Stimulated activated CD4-positive, alpha-beta T cell treated with anti-CD3 and anti-CD28 coated beads, Interleukin-1b, Interleukin-23, amount 100 ng/mL, for 48 hours (primary cell): ENCODE data around the gene FAF2.
"Not testable (repeated sequence)": the region's sequence is repeated elsewhere in the genome, so short reads cannot be mapped to it uniquely, and the experiment has no call there.

Experiments
- DNase-seq: peaks from one replicate; pipeline ENCODE4 v3.0.0-alpha.2; 2020

Gene FAF2

DNA sequence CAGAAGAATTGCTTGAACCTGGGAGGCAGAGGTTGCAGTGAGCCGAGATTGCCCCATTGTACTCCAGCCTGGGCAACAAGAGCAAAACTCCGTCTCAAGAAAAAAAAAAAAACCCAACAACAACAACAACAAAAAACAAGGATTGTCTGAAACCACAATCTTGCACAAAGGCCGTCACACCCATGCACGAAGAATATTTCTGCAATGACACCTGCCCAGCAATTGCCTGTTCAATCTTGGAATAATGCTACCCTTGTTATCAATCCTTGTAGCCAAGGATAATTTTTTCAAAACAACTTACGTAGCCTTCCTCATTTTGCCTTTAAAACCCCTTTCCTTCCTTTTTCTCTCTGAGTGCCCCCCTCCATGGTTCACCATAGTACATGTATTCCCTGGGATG, 28.1 kb upstream of the FAF2 start:
- no peak for DNase-seq

- DNase-seq, result no peak
These were observed 27.1 kb upstream of the FAF2 start for GRCh38 chr5:176420972-176421544.

- DNase-seq, result no peak
These were observed 24.0 kb upstream of the FAF2 start for GRCh38 chr5:176424181-176424580.

DNA sequence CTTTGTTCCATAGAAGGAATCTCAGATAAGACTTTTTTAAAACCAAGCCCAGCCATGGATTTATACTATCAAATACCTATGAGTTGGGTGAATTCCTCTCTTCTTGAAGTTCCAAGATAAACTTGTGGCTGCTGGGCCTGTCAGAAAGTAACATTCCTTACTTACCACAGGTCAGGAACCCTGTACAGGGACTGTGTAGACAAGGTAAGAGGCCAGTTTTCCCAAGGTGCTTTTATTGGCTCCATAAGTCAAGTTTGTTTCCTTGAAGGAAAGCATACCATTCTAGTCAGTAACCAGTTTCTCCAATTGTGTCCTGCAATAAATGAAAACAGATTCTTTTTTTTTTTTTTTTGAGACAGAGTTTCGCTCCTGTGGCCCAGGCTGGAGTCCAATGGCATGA, 23.0 kb upstream of the FAF2 start:
- no peak for DNase-seq

GRCh38 chr5:176425791-176426190, 22.4 kb upstream of the FAF2 start:
- no peak for DNase-seq

DNA sequence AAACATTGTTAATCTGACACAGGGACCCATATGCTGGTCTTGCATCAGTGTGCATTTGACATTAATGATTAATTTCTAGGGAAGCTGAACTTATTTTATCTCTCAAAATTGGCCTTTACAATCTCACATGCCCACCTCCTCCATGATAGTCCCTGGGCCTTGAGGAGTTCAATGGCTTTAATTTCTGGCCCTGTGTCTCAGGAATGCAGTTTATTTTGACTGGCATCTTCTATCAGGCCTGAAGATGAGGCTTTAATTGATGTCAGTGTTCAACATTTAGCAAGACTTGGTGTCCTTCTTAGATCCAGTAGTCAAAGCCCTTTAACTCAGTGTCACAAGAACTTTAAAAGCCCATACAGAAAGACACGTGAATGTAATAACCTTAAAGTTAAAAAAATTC, 21.3 kb upstream of the FAF2 start:
- no peak for DNase-seq

DNA sequence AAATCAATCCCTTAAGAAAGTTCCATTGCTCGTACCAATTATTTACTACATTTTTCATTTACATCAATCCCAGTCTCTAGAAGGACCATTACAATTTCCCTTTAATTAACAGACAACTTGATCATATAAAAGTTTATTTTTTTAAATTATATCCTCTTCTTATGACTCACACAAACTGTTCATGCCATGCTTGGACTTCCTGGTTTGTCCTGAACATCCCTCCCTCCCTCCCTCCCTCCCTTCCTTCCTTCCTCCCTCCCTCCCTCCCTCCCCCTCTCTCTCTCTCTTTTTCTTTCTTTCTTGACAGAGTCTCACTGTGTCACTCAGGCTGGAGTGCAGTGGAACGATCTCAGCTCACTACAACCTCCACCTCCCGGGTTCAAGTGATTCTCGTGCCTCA, 20.2 kb upstream of the FAF2 start:
- DNase-seq, result no peak

DNA sequence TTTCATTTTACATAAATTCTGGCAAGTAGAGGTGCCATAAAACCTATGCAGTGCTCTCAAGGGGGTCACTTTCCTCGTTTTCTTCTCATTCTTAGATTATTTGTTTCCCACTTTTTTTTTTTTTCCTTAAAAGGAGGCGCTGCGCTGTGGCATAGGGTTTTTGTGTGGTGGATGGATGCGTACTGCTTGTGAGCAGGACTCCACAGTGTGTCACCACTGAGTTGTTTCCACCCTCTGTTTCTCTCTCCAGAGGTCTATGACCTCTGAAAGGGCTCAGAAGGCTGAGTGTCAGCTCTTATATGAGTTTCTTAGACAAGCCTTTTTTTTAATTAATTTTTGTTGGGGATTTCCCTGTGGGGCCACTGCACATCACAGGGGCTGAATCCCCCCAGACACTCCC, 18.2 kb upstream of the FAF2 start:
- DNase-seq, result no peak

- DNase-seq, result no peak
These were observed 15.5 kb upstream of the FAF2 start for GRCh38 chr5:176432707-176433106.

- DNase-seq, result no peak
These were observed 11.5 kb upstream of the FAF2 start for GRCh38 chr5:176436656-176437055.

DNA sequence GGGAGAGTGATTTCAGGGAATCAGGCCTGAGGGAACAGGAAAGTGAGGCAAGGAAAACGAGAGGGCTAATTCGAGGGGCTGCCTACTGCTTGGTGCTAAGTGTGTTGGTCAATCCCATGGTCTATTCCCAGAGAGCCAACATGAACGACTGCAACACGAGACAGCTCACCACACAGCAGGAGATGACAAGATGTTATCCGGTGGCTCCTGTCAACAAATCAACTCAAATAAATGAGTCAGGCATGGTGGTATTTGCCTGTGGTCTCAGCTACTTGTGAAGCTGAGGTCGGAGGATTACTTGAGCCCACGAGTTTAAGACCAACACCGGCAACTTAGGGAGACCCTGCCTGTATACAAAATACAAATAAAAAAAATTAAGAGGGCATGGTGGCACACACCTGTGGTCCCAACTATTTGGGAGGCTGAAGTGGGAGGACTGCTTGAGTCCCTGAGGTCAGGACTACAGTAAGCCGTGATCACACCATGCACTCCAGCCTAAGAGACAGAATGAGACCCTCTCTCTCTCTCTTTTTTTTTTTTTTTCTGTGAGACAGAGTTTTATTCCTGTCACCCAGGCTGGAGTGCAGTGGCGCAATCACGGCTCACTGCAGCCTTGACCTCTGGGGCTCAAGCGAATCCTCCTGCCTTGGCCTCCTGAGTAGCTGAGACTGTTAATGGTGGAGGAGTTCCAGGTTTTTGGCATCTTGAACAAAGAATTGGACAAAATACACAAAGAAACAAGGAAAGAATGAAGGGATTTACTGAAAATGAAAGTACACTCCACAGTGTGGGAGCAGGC, 9.0 kb upstream of the FAF2 start:
- DNase-seq, result no peak

DNA sequence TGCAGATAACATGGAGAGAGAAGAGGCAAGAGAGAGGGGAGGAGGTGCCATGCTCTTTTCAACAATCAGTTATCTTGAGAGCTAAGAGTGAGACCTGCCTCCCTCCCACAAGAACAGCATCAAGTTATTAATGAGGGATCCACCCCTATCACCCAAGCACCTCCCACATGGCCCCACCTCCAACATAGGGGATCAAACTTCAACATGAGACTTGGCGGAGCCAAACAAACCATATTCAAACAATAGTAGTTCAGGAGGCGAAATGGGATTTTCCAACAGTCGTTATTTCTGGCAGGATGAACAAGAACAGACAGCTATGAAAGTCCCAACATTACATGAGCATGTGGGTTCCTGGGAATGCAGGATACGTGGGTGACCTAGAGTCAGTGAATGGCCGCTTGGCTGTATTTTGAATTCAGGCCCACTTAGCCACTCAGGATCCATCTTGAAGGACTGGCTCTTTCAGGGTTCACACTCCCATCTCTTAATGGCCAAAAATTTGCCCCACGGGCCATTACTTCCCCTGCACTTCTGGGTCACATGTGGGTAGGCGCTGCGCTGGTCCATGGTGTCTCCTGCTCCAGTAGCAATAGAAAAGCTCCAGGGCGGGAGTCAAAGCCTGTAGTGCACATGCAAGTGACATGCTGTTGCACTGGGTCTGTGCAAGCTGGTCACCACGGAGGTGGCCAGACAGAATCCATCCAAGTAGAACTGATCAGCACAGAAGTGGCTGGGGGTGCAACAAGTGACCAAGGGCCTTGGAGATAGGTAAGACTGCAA, 7.1 kb upstream of the FAF2 start:
- no peak for DNase-seq

DNA sequence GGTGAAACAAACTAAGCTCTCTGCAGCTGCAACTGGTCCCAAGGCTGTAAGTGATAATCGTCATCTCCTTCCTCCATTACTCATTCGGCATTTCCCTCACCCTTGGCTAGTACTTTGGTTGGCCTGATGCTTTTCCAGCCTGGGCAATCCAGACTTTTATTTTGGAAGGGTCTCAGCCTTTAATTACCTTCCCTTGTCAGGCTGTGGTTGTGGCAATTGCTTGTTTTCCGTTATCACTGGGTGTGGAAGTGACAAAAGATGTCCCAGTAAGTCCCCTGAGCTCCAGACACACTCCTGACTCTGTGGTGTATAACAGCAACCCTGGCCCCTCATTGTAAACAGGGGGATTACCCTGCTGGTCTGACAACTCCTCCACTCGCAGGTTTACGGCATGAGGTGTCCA, 6.3 kb upstream of the FAF2 start:
- no peak for DNase-seq

- not testable (repeated sequence) for DNase-seq
These were observed 5.3 kb upstream of the FAF2 start for GRCh38 chr5:176442911-176443310.

DNA sequence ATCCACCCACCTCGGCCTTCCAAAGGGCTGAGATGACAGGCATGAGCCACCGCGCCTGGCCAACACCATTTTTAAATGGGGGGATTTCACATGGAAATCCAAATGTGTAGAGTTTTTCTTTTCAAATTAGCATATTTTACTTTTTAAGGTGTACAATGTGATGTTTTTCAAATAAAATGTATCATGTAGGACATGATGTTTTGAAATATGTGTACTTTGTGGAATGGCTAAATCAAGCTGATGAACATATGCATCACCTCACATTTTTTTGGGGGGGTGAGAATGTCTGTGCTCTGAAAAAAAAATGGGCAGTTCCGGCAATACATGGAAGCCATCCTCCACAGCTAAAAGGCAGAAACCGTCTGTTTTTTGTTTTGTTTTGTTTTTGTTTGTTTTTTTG, 3.4 kb upstream of the FAF2 start:
- DNase-seq, result no peak

GRCh38 chr5:176446028-176446665, 2.0 kb upstream of the FAF2 start:
- DNase-seq, result no peak

DNA sequence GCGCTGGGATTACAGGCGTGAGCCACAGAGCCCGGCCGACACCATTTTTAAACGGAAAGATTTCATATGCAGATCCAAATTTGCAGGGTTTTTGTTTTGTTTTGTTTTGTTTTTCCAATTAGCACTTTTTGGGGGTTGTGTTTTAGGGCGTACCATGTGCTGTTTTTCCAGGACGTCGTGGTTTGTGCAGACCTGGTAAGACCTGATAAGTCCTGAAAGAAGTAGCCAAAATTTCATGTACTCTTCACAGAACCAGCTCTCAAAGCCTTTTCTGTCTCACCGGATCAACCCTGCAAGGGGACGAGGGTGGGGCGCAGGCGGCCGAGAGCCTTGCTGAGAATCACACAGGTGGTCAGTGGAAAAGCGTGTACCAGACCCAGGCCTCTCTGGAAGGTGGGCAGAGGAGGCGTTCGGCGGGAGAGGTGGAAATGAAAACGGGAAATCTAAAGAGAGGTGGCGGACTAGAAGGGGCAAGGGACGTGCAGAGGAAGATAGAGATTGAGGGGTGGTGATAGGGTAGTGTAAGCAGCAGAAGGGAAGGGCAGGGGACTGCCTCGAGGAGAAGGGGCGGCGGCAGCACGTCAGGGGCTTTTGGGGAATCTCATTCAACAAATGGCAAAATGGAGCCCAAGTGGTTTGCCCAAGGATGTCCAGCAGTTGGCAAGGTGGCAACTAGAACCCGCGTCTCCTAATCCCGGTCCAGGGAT, 1.1 kb upstream of the FAF2 start:
- DNase-seq, result peak; percentile 2

DNA sequence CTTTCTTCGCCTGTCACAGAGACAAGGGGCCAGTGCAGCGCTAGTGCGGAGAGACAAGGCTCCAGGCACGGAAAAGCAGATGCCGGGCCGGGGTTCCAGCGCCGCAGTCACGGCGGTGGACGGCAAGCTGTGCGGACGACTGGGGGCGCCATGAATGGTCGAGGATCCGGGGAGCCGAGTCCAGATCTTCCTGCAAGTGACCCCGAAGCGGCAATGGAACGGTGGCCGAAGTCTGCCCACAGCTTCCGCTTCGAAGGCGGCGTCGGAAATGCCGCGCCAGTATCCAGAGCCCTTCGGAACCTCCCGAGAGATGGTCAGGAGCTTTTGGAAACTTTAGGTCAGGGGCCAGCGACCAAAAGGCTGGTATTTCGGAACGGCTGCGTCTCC, 601 bp upstream of the FAF2 start:
- no peak for DNase-seq

GRCh38 chr5:176450077-176450476, 1.9 kb downstream of the FAF2 start:
- no peak for DNase-seq

DNA sequence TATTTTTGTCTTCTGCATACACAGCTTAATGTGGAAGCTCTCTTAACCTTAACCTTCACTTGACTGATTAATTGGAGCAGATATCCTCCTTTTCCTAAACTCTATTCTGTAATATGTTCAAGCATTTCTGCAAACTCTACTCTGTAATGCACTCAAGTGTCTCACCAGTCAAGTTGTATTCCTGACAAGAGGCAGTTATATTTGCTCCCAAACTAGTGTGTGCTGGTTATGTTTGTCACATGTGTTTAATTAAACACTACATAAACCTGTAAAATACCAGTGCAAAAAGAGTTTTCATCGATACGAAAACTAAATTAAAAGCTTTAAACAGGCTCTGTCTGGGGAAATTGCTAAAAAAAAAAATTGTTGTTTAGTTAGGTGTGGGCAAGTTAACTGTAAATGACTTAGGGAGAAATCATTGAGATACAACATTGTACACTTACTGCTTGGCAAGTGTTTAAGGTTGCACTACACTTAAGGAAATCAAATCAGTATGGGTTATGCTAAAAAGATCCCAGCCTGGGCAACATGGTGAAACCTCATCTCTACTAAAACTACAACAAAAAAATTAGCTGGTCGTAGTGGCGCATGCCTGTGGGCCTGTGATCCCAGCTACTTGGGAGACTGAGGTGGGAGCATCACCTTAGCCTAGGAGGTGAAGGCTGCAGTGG, 6.7 kb downstream of the FAF2 start:
- DNase-seq, result no peak

DNA sequence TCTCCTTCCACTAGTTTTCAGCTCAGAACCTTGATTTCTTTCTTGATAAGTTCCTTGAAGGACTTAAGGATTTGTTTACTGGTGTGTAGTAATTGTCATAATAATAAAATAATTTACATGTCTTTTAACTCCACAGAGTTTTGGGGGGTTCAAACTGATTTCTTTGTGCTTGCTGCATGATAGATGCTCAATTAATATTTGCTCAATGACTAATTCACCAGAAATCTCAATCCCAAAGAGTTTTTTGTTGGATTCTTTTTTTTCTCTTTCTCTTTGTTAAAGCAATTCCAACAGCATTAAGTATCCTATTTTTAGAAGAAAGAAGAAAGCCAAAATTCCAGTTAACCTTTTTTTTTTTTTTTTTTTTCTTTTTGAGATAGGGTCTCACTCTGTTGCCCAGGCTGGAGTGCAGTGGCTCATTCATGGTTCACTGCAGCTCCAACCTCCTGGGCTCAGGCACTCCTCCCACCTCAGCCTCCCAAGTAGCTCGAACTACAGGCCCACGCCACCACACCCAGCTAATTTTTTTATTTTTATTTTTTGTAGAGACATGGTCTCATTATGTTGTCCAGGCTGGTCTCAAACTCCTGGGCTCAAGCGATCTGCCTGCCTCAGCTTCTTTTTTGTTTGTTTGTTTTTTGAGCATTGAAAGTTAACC, 10.8 kb downstream of the FAF2 start:
- no peak for DNase-seq

DNA sequence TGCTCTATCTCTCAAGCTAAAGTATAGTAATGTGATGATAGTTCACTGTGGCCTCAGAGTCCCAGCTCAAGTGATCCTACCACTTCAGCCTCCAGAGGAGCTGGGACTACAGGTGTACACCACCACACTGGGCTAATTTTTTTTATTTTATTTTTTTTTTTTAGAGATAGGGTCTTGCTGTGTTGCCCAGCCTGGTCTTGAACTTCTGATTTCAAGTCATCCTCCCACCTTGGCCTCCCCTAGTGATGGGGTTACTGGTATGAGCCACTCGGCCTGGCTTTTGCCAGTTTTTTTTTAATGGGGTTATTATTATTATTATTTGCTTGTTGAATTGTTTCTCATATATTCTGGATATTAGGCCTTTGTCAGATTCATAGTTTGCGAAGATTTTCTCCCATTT, 13.2 kb downstream of the FAF2 start:
- DNase-seq, result no peak
